HepG2 (cell line): ENCODE results near the gene TMEM250. TPM values are rescaled to one million over a fixed set of nuclear protein-coding genes. Genes with fewer than 3 reads are reported as not detected.

Source experiments
- ATAC-seq: fragments of 200-7000 bp; cut with Tn5 transposase; 3 replicates; pipeline ENCODE4 v1.9.1; 2020; ENCODE audit warnings: mild to moderate bottlenecking, moderate library complexity
- BruUV-seq: library from RNA; stranded (reverse); fragments of 400-500 nt; replicated peaks from 2 replicates; lab custom pipeline; 2021; lab: Mats Ljungman, UMichigan
- CTCF ChIA-PET: fragments of 300-600 bp; formaldehyde crosslinking; extraction: SDS; loops from one replicate; lab custom pipeline; 2021; ENCODE audit warnings: low total read pairs, inconsistent platforms, low intra/inter-chr PET ratio; lab: Yijun Ruan, JAX
- POLR2A ChIA-PET: fragments of 350-600 bp; sonication (Branson Sonifier 250); formaldehyde crosslinking; loops from one replicate; lab custom pipeline; 2020; ENCODE audit warnings: antibody characterized with exemption, inconsistent platforms; lab: Yijun Ruan, JAX
- DNase-seq: peaks from one replicate; pipeline ENCODE4 v3.0.0-alpha.2; 2015; ENCODE audit warnings: low spot score
- FAIRE-seq: peaks from 3 replicates; lab custom pipeline; 2011; peaks lifted over from hg19 to GRCh38; lab: Jason Lieb, UNC
- H2AFZ ChIP-seq: one replicate; pipeline ENCODE4 v1.6.1; 2011; ENCODE audit warnings: low read length, inconsistent platforms
- H3K27ac ChIP-seq: fragments of 300-600 bp; 3 replicates; pipeline ENCODE4 v1.8.0; 2011; ENCODE audit warnings: mixed run types, mild to moderate bottlenecking, mixed read lengths, low read length, inconsistent platforms; ENCODE audit not compliant: insufficient read depth; ENCODE audit errors: extremely low read length
- H3K27me3 ChIP-seq, 2 experiments: fragments of 200-600 bp in 1 of 2; 2 replicates in 1 of 2; 3 replicates in 1 of 2; pipeline versions ENCODE4 v1.6.0 to v1.8.0; 2011; ENCODE audit warnings: low read length in 2 of 2, mild to moderate bottlenecking in 2 of 2, moderate library complexity in 2 of 2, inconsistent platforms in 1 of 2; ENCODE audit not compliant: insufficient read depth in 2 of 2, control insufficient read depth in 1 of 2
- H3K36me3 ChIP-seq, 2 experiments: fragments of 200-600 bp in 1 of 2; replicated peaks in 1 of 2; 2 replicates in 1 of 2; 3 replicates in 1 of 2; pipeline versions ENCODE4 v1.5.1 to v1.8.0; 2011; ENCODE audit warnings: low read length in 2 of 2, inconsistent platforms in 1 of 2; ENCODE audit not compliant: insufficient read depth in 2 of 2, control insufficient read depth in 1 of 2
- H3K4me1 ChIP-seq: 2 replicates; pipeline ENCODE4 v1.5.1; 2012; ENCODE audit warnings: low read length, inconsistent platforms; ENCODE audit not compliant: insufficient read depth
- H3K4me2 ChIP-seq: 2 replicates; pipeline ENCODE4 v1.6.0; 2011; ENCODE audit warnings: low read depth, low read length, inconsistent platforms
- H3K4me3 ChIP-seq, 3 experiments: fragments of 200-600 bp in 1 of 3; sonication (generic), shearing (Covaris generic) in 1 of 3; replicated peaks in 1 of 3; 2 replicates each; pipeline ENCODE4 v1.5.1; 2011 to 2016; ENCODE audit warnings: low read length in 3 of 3, inconsistent platforms in 2 of 3, low read depth in 2 of 3, mild to moderate bottlenecking in 2 of 3, control low read depth in 1 of 3, mixed read lengths in 1 of 3; ENCODE audit not compliant: insufficient read depth in 1 of 3
- H3K79me2 ChIP-seq: one replicate; pipeline ENCODE4 v1.6.1; 2011; ENCODE audit warnings: low read length, inconsistent platforms; ENCODE audit not compliant: insufficient read depth
- H3K9ac ChIP-seq: 2 replicates; pipeline ENCODE4 v1.6.0; 2011; ENCODE audit warnings: mild to moderate bottlenecking, low read depth, low read length, inconsistent platforms; ENCODE audit not compliant: insufficient read depth
- H3K9me3 ChIP-seq: 2 replicates; pipeline ENCODE4 v1.5.1; 2012; ENCODE audit warnings: mild to moderate bottlenecking, low read length
- H4K20me1 ChIP-seq: 2 replicates; pipeline ENCODE4 v1.6.0; 2011; ENCODE audit warnings: inconsistent platforms, mild to moderate bottlenecking, low read length, moderate library complexity; ENCODE audit not compliant: insufficient read depth
- FIP1L1 ChIP-seq: fragments of 200-400 bp; formaldehyde crosslinking; IDR thresholded peaks from 2 replicates; pipeline ENCODE4 v1.6.1; 2018; ENCODE audit warnings: low read depth, mild to moderate bottlenecking, low read length, moderate library complexity, borderline replicate concordance; ENCODE audit not compliant: insufficient read depth
- HMGXB4 ChIP-seq, 2 experiments: sonication (generic) in 1 of 2; formaldehyde crosslinking in 1 of 2; IDR thresholded peaks; 2 replicates each; pipeline versions ENCODE4 v1.4.0 to v1.6.1; 2018 to 2020; ENCODE audit warnings: missing genetic modification reagents in 2 of 2, borderline replicate concordance in 1 of 2, low read depth in 1 of 2, mild to moderate bottlenecking in 1 of 2, missing biosample characterization in 1 of 2
- MAFK ChIP-seq, 2 experiments: IDR thresholded peaks in 1 of 2; conservative IDR thresholded peaks in 1 of 2; 2 replicates each; pipeline ENCODE4 v1.6.1; 2011; ENCODE audit warnings: improper control_type of control experiment in 2 of 2, low read length in 2 of 2
- MIER3 ChIP-seq: IDR thresholded peaks from 2 replicates; pipeline ENCODE4 v1.6.1; 2016; ENCODE audit warnings: missing compliant biosample characterization, borderline replicate concordance
- MTF1 ChIP-seq: sonication (generic); formaldehyde crosslinking; IDR thresholded peaks from 2 replicates; pipeline ENCODE4 v1.5.0; 2020; ENCODE audit warnings: missing genetic modification reagents
- RBM22 ChIP-seq: fragments of 200-400 bp; formaldehyde crosslinking; optimal IDR thresholded peaks from 2 replicates; pipeline ENCODE3; 2017; ENCODE audit warnings: mild to moderate bottlenecking, low read length, moderate library complexity
- ZNF414 ChIP-seq: sonication (generic); formaldehyde crosslinking; IDR thresholded peaks from 2 replicates; pipeline ENCODE4 v1.5.0; 2020; ENCODE audit warnings: missing genetic modification reagents
- ZNF549 ChIP-seq: sonication (generic); formaldehyde crosslinking; IDR thresholded peaks from 2 replicates; pipeline ENCODE4 v1.5.0; 2020; ENCODE audit warnings: missing genetic modification reagents
- ZNF703 ChIP-seq: sonication (generic); formaldehyde crosslinking; IDR thresholded peaks from 2 replicates; pipeline ENCODE4 v1.5.1; 2020; ENCODE audit warnings: missing genetic modification reagents, mild to moderate bottlenecking, moderate library complexity, borderline replicate concordance
- ZNF772 ChIP-seq: sonication (generic); formaldehyde crosslinking; IDR thresholded peaks from 2 replicates; pipeline ENCODE4 v1.5.0; 2020; ENCODE audit warnings: mild to moderate bottlenecking, missing genetic modification reagents
- ZUFSP ChIP-seq: sonication (generic); formaldehyde crosslinking; IDR thresholded peaks from 2 replicates; pipeline ENCODE4 v1.9.0; 2021; ENCODE audit warnings: missing genetic modification reagents, mild to moderate bottlenecking, borderline replicate concordance
- WGBS: methylation state at CpG from one replicate; pipeline ENCODE4 v1.1.6; 2017; ENCODE audit warnings: low lambda C conversion rate; 5-methylcytosine and 5-hydroxymethylcytosine counted together
- in situ Hi-C: cut with HindIII; loops from 2 replicates; pipeline ENCODE4 v1.10.0; 2017; ENCODE audit warnings: low pct_unique_long_range_greater_than_20kb; ENCODE audit not compliant: extremely low pct_ligation_motif_present
- intact Hi-C: fragments of 100-400 bp; cut with micrococcal nuclease; formaldehyde crosslinking; loops from one replicate; pipeline ENCODE4 v1.10.0; 2022; ENCODE audit not compliant: unreplicated experiment
- polyA plus RNA-seq, 8 experiments: library from polyadenylated mRNA; depleted of rRNA in 3 of 8; stranded (reverse) in 7 of 8; unstranded in 1 of 8; fragments of >200 nt; fragmentation: Illumina TruSeq in 4 of 8; extraction: Trizol in 4 of 8; gene quantifications; 2 replicates each; pipeline versions ENCODE4 v1.2.1 to v1.2.3, GENCODE V29; 2011 to 2016; ENCODE audit warnings: low read depth in 4 of 8, missing spikeins in 1 of 8, mixed read lengths in 1 of 8; ENCODE audit not compliant: insufficient read depth in 1 of 8
- total RNA-seq, 5 experiments: library from RNA; depleted of rRNA; stranded (reverse); fragments of >200 nt; fragmentation: Illumina TruSeq; extraction: Trizol; gene quantifications; 2 replicates each; pipeline ENCODE4 v1.2.3, GENCODE V29; 2016; ENCODE audit warnings: low read depth in 1 of 5

Gene TMEM250
- total and polyA plus RNA-seq, 2 of the 13 experiments (the other 11 are each of a cell fraction or from before 2014, with no cell fraction given), result 5.5 to 13.9 TPM

GRCh38 chr9:136151848-136152542 lies 33.3 kb upstream of the TMEM250 start (continued):
- no peak for TF ChIP-seq ZNF414 (CRISPR knock-in tag)

- no peak for FAIRE-seq
- intact Hi-C loops, result no loop called here
Measured at GRCh38 chr9:136151214-136151804, 32.6 kb upstream of the TMEM250 start.

More at GRCh38 chr9:136151214-136151804, 32.6 kb upstream of the TMEM250 start:
- Histone ChIP-seq H4K20me1 (no peaks in the 10 kb centered on the region), H3K4me3 (no peak overlapping the region), H3K36me3 (no peaks in the 10 kb centered on the region), H3K4me1 (peaks cover 15% of the 10 kb centered on the region), H3K27me3 (peaks cover 9 to 62% of the 10 kb centered on the region in 2 experiments; a peak in 4 of 5 replicates), H3K4me2 (no peak overlapping the region), H2AFZ (no peak overlapping the region), H3K79me2 (no peaks in the 10 kb centered on the region), H3K27ac (no peak overlapping the region), H3K9ac (no peak overlapping the region), H3K9me3 (no peaks in the 10 kb centered on the region)
- DNase-seq (no peak), ATAC-seq (no peak)
- TF ChIP-seq MAFK (conservative IDR thresholded peaks at IDR 0.05 in 1 of 2, IDR thresholded peaks at IDR 0.05 in 1 of 2; ENCODE audit: low read length in 2 of 2) (no peak), ZUFSP (no peak), MTF1 (CRISPR knock-in tag) (no peak), MIER3 (CRISPR knock-in tag) (no peak), ZNF703 (CRISPR knock-in tag) (no peak), RBM22 (no peak), FIP1L1 (no peak), ZNF549 (CRISPR knock-in tag) (no peak), ZNF772 (no peak), HMGXB4 (CRISPR knock-in tag; IDR thresholded peaks at IDR 0.05; ENCODE audit: borderline replicate concordance in 1 of 2, low read depth in 1 of 2) (no peak)
- in situ Hi-C loops, result no loop called here
- POLR2A ChIA-PET, result no interaction called here
- 61% methylated on average over 21 of the region's 25 CpGs for WGBS
- BruUV-seq, result no TSS peak
- CTCF ChIA-PET, result no interaction called here
